Erythroblast (primary cell): ENCODE data around the gene NT5DC2.

Experiments used
- DNase-seq, 2 experiments: peaks; one replicate each; lab custom pipeline; 2025; lab: John Stamatoyannopoulos, UW
- GATA1 ChIP-seq: IDR thresholded peaks from 2 replicates; pipeline ENCODE4 v1.6.1; 2011; ENCODE audit warnings: low read depth, mild to moderate bottlenecking, control low read depth, low read length, moderate library complexity
- POLR2A ChIP-seq: IDR thresholded peaks from 2 replicates; pipeline ENCODE4 v1.6.1; 2011; ENCODE audit warnings: mild to moderate bottlenecking, low read length

NT5DC2 gene

GRCh38 chr3:52516509-52517195 lies 17.0 kb downstream of the NT5DC2 start:
- TF ChIP-seq POLR2A (no peak), GATA1 (no peak)
- no peak for DNase-seq

- DNase-seq: no peak
- TF ChIP-seq GATA1: no peak
- no peak for TF ChIP-seq POLR2A
Measured at GRCh38 chr3:52515192-52515591, 18.5 kb downstream of the NT5DC2 start.

- DNase-seq: no peak
- no peak for TF ChIP-seq POLR2A
Measured at GRCh38 chr3:52514576-52514975, 19.1 kb downstream of the NT5DC2 start.

- no peak for DNase-seq
- TF ChIP-seq POLR2A (no peak), GATA1 (no peak)
Measured at GRCh38 chr3:52513281-52513680, 20.4 kb downstream of the NT5DC2 start.

- DNase-seq: no peak
- TF ChIP-seq POLR2A (no peak), GATA1 (no peak)
Measured at GRCh38 chr3:52512727-52513126, 20.9 kb downstream of the NT5DC2 start.

GRCh38 chr3:52512105-52512504 lies 21.6 kb downstream of the NT5DC2 start:
- TF ChIP-seq POLR2A (no peak), GATA1 (no peak)
- DNase-seq: no peak

- no peak for DNase-seq
- TF ChIP-seq POLR2A (no peak), GATA1 (no peak)
Measured at GRCh38 chr3:52511509-52511908, 22.1 kb downstream of the NT5DC2 start.

- no peak for TF ChIP-seq GATA1
- no peak for TF ChIP-seq POLR2A
- DNase-seq: no peak
Measured at GRCh38 chr3:52509753-52510328, 23.8 kb downstream of the NT5DC2 start.

GRCh38 chr3:52507359-52507758 lies 26.3 kb downstream of the NT5DC2 start:
- DNase-seq: no peak

GRCh38 chr3:52506266-52506966 lies 27.2 kb downstream of the NT5DC2 start:
- no peak for DNase-seq
- TF ChIP-seq GATA1: no peak
- no peak for TF ChIP-seq POLR2A

More at GRCh38 chr3:52507359-52507758, 26.3 kb downstream of the NT5DC2 start:
- TF ChIP-seq POLR2A (no peak), GATA1 (no peak)

GRCh38 chr3:52504977-52505376 lies 28.7 kb downstream of the NT5DC2 start:
- no peak for DNase-seq

GRCh38 chr3:52503788-52504424 lies 29.8 kb downstream of the NT5DC2 start:
- no peak for TF ChIP-seq POLR2A
- TF ChIP-seq GATA1: no peak

More at GRCh38 chr3:52504977-52505376, 28.7 kb downstream of the NT5DC2 start:
- TF ChIP-seq POLR2A: no peak
- no peak for TF ChIP-seq GATA1

GRCh38 chr3:52502808-52503350 lies 30.8 kb downstream of the NT5DC2 start:
- TF ChIP-seq POLR2A (no peak), GATA1 (no peak)
- no peak for DNase-seq

More at GRCh38 chr3:52503788-52504424, 29.8 kb downstream of the NT5DC2 start:
- DNase-seq: no peak

- TF ChIP-seq POLR2A: no peak
- no peak for TF ChIP-seq GATA1
Measured at GRCh38 chr3:52502001-52502400, 31.7 kb downstream of the NT5DC2 start.

GRCh38 chr3:52501046-52501445 lies 32.6 kb downstream of the NT5DC2 start:
- DNase-seq: no peak
- TF ChIP-seq GATA1 (no peak), POLR2A (no peak)

More at GRCh38 chr3:52502001-52502400, 31.7 kb downstream of the NT5DC2 start:
- no peak for DNase-seq
